ENCODE measurements around the gene GP9.

DNA sequence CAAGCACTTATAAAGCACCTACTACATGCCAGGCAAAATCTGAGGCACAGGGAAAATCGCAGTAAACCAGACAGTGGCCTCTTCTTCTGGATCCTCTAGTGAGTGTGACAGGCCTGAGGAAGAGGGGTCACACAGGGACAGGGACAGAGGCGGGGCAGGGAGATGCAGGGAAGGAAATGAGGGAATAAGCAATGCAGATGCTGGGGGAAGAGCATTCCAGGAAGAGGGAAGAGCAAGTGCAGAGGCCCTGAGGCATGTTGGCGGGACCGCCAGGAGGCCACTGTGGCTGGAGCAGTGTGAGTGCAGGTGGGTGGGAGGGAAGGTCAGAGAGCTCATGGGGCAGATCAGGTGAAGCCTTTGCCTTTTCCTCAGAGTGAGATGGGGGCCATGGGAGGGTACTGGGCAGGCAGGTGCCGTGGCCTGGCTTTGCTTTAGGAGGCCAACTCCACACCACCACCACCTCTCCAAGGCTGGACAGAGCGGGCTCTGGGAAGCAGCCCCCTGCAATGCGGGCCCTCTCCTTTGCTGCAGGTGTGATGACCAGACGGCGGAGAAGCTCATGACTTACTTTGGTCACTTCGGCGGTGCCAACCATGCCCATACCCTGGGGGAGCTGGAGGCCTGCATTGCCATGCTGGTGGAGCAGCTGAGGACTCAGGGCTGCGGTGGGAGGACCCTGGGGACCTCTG is 26.8 kb upstream of the GP9 start:
- TF ChIP-seq, protein P1, sequence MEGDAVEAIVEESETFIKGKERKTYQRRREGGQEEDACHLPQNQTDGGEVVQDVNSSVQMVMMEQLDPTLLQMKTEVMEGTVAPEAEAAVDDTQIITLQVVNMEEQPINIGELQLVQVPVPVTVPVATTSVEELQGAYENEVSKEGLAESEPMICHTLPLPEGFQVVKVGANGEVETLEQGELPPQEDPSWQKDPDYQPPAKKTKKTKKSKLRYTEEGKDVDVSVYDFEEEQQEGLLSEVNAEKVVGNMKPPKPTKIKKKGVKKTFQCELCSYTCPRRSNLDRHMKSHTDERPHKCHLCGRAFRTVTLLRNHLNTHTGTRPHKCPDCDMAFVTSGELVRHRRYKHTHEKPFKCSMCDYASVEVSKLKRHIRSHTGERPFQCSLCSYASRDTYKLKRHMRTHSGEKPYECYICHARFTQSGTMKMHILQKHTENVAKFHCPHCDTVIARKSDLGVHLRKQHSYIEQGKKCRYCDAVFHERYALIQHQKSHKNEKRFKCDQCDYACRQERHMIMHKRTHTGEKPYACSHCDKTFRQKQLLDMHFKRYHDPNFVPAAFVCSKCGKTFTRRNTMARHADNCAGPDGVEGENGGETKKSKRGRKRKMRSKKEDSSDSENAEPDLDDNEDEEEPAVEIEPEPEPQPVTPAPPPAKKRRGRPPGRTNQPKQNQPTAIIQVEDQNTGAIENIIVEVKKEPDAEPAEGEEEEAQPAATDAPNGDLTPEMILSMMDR (IDR thresholded peaks at IDR 0.05) = no peak
- no peak for TF ChIP-seq POLR2A (IDR thresholded peaks at IDR 0.05)

Measured in testis (tissue), 2 donors.